Stimulated activated CD8-positive, alpha-beta memory T cell treated with anti-CD3 and anti-CD28 coated beads, Interleukin-2, amount 100 ng/mL, for 48 hours (primary cell): ENCODE data around the gene UGT2B7.

Source experiments
- DNase-seq, 2 donors: peaks; one replicate each; pipeline ENCODE4 v3.0.0-alpha.2; 2020; ENCODE audit warnings: low read depth in 2 of 2

Gene UGT2B7

DNA sequence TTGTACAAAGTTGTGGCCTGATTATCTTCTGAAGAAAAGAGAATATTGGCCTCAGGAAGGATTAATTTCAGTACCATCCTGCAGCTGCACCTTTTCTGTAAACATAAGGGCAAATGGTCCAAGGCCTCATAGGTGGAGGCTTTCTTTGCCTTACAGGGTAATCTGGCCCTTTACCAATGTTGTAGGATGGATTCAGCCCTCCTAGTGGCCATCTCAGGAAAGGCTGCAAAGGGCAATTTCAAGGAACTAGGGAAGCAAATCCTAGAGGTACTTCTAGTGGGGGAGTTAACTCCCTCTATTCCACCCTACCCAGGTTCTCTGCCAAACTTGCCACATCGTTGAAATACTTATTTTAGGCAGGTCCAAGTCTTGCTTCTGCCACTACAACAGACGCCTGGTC, 60.6 kb downstream of the UGT2B7 start:
- DNase-seq, result no peak
